ENCODE results near the gene PUSL1. TPM values are rescaled to one million over a fixed set of nuclear protein-coding genes. Genes with fewer than 3 reads are reported as not detected.

Gene PUSL1
- polyA plus RNA-seq, 1 donor (not counting 4 experiments of a cell fraction or from before 2014, with no cell fraction given): 11.4 TPM

DNA sequence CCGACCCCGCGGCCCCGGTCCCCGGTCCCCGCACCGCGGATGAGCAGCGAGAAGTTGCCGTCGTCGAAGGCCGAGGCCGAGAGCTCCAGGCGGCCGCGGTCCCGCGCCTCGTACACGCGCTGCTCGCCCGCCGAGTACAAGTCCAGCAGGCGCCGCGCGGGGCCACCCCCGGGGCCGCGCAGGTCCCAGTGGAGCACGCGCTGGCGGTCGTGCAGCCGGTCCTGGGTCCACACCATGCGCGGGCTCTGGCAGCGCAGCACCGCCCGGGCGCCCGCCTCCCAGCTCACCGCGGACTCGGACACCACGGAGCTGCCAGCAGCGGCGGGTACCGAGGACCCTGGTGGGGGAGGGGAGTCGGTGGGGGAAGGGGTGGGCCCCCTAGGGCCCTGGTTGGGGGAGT lies 47.0 kb downstream of the PUSL1 start:
- Histone ChIP-seq H3K36me3 (ENCODE audit: control insufficient read depth in 2 of 2, extremely low read depth in 1 of 2, insufficient read depth in 2 of 2, low read length in 2 of 2) (no peaks in the 10 kb centered on the region), H3K27ac (ENCODE audit: control insufficient read depth, insufficient read depth, low read length) (no peak overlapping the region), H3K27me3 (ENCODE audit: control insufficient read depth, extremely low read depth, insufficient read depth, low read length) (peaks cover 8% of the 10 kb centered on the region), H3K9ac (ENCODE audit: control insufficient read depth, extremely low read depth, insufficient read depth, low read length) (no peak overlapping the region), H3K79me2 (ENCODE audit: control insufficient read depth, insufficient read depth, low read length) (no peaks in the 10 kb centered on the region), H3K4me2 (ENCODE audit: control insufficient read depth, extremely low read depth, insufficient read depth, low read depth, low read length) (no peak overlapping the region), H3K4me1 (ENCODE audit: control insufficient read depth, extremely low read depth, insufficient read depth, low read length) (peaks cover 18% of the 10 kb centered on the region), H2AFZ (ENCODE audit: control insufficient read depth, low read length) (no peak overlapping the region), H3K9me3 (ENCODE audit: control insufficient read depth, low read depth, low read length) (no peaks in the 10 kb centered on the region), H3K9me1 (ENCODE audit: control insufficient read depth, extremely low read depth, insufficient read depth, low read length) (no peaks in the 10 kb centered on the region), H3K4me3 (ENCODE audit: control insufficient read depth in 2 of 3, extremely low read depth in 1 of 3, insufficient read depth in 2 of 3, low read depth in 1 of 3, low read length in 3 of 3) (no peak overlapping the region), H4K20me1 (ENCODE audit: control insufficient read depth, extremely low read depth, insufficient read depth, low read length) (no peaks in the 10 kb centered on the region)
- DNase-seq (ENCODE audit: low read depth, low spot score) (no peak), FAIRE-seq (no peak)
- dilution Hi-C loops (cut with MboI; ENCODE audit: extremely low pct_ligation_motif_present, low sequenced_read_pairs): no loop called here
- TF ChIP-seq, protein P1, sequence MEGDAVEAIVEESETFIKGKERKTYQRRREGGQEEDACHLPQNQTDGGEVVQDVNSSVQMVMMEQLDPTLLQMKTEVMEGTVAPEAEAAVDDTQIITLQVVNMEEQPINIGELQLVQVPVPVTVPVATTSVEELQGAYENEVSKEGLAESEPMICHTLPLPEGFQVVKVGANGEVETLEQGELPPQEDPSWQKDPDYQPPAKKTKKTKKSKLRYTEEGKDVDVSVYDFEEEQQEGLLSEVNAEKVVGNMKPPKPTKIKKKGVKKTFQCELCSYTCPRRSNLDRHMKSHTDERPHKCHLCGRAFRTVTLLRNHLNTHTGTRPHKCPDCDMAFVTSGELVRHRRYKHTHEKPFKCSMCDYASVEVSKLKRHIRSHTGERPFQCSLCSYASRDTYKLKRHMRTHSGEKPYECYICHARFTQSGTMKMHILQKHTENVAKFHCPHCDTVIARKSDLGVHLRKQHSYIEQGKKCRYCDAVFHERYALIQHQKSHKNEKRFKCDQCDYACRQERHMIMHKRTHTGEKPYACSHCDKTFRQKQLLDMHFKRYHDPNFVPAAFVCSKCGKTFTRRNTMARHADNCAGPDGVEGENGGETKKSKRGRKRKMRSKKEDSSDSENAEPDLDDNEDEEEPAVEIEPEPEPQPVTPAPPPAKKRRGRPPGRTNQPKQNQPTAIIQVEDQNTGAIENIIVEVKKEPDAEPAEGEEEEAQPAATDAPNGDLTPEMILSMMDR (optimal IDR thresholded peaks at IDR 0.05 in 1 of 3, IDR thresholded peaks at IDR 0.05 in 1 of 3, conservative IDR thresholded peaks at IDR 0.05 in 1 of 3; ENCODE audit: extremely low read depth in 1 of 3, insufficient read depth in 2 of 3, low read length in 3 of 3): no peak
- no peak for TF ChIP-seq EZH2 (IDR thresholded peaks at IDR 0.05; ENCODE audit: low read length)

DNA sequence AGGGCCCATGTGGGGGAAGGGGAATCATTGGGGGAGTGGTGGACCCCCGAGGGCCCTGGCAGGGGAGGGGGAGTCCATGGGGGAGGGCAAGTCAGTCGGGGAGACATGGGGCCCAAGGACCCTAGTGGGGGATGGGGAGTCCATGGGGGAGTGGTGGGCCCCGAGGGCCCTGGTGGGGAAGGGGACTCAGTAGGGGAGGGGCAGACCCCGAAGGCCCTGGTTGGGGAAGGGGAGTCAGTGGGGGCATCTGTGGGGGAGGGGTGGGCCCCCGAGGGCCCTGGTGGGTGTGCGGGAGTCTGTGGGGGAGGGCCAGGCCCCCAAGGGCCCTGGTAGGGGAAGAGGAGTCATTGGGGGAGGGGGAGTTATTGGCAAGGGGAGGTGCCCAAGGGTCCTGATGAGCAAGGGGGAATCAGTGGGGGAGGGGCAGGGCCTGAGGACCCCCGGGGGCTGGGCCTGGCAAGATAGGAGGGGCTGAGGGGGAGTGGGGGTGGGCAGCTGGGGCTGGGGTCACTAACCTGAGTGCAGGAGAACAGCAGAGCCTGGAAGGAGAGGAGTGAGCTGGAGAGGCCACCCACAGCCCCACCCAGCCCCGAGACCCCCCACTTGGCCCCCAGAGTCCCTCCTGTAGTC lies 47.9 kb downstream of the PUSL1 start:
- H4K20me1 ChIP-seq (ENCODE audit: control insufficient read depth, extremely low read depth, insufficient read depth, low read length): no peaks in the 10 kb centered on the region
- H3K79me2 ChIP-seq (ENCODE audit: control insufficient read depth, insufficient read depth, low read length): no peaks in the 10 kb centered on the region
- TF ChIP-seq, protein P1 (optimal IDR thresholded peaks at IDR 0.05 in 1 of 3, IDR thresholded peaks at IDR 0.05 in 1 of 3, conservative IDR thresholded peaks at IDR 0.05 in 1 of 3; ENCODE audit: extremely low read depth in 1 of 3, insufficient read depth in 2 of 3, low read length in 3 of 3): no peak
- TF ChIP-seq EZH2 (IDR thresholded peaks at IDR 0.05; ENCODE audit: low read length): no peak
- H3K4me3 ChIP-seq (ENCODE audit: control insufficient read depth in 2 of 3, extremely low read depth in 1 of 3, insufficient read depth in 2 of 3, low read depth in 1 of 3, low read length in 3 of 3): no peak overlapping the region
- H2AFZ ChIP-seq (ENCODE audit: control insufficient read depth, low read length): no peak overlapping the region
- H3K9me3 ChIP-seq (ENCODE audit: control insufficient read depth, low read depth, low read length): no peaks in the 10 kb centered on the region
- no peak overlapping the region for H3K27ac ChIP-seq (ENCODE audit: control insufficient read depth, insufficient read depth, low read length)
- peaks cover 8% of the 10 kb centered on the region for H3K27me3 ChIP-seq (ENCODE audit: control insufficient read depth, extremely low read depth, insufficient read depth, low read length)
- no peak for FAIRE-seq
- dilution Hi-C loops (cut with MboI; ENCODE audit: extremely low pct_ligation_motif_present, low sequenced_read_pairs): no loop called here
- peaks cover 25% of the 10 kb centered on the region for H3K4me1 ChIP-seq (ENCODE audit: control insufficient read depth, extremely low read depth, insufficient read depth, low read length)
- no peak for DNase-seq (ENCODE audit: low read depth, low spot score)
- H3K9me1 ChIP-seq (ENCODE audit: control insufficient read depth, extremely low read depth, insufficient read depth, low read length): no peaks in the 10 kb centered on the region
- no peak overlapping the region for H3K9ac ChIP-seq (ENCODE audit: control insufficient read depth, extremely low read depth, insufficient read depth, low read length)
- no peak overlapping the region for H3K4me2 ChIP-seq (ENCODE audit: control insufficient read depth, extremely low read depth, insufficient read depth, low read depth, low read length)
- H3K36me3 ChIP-seq (ENCODE audit: control insufficient read depth in 2 of 2, extremely low read depth in 1 of 2, insufficient read depth in 2 of 2, low read length in 2 of 2): no peaks in the 10 kb centered on the region

All from keratinocyte (primary cell).